Trophoblast cell (in vitro differentiated cells and primary cell): ENCODE measurements around the gene SATB2.
A peak's percentile ranks its signal among the peaks of the same experiment; 100 is the strongest.

Experiments used
- DNase-seq, 2 donors: peaks; one replicate each; pipeline ENCODE4 v3.0.0-alpha.2; 2016
- H2AFZ ChIP-seq: 2 replicates; pipeline ENCODE4 v1.6.1; 2013; ENCODE audit warnings: low read length, moderate library complexity, mild to moderate bottlenecking; ENCODE audit not compliant: insufficient read depth, poor library complexity
- H2AK5ac ChIP-seq: 2 replicates; pipeline ENCODE4 v1.6.1; 2013; ENCODE audit warnings: mild to moderate bottlenecking, low read length
- H2BK120ac ChIP-seq: 2 replicates; pipeline ENCODE4 v1.6.1; 2013; ENCODE audit warnings: low read length, mild to moderate bottlenecking, moderate library complexity; ENCODE audit not compliant: insufficient read depth, poor library complexity
- H2BK12ac ChIP-seq: 2 replicates; pipeline ENCODE4 v1.6.1; 2013; ENCODE audit warnings: mild to moderate bottlenecking, low read length, moderate library complexity
- H2BK5ac ChIP-seq: 2 replicates; pipeline ENCODE4 v1.6.1; 2013; ENCODE audit warnings: low read length, low read depth, moderate library complexity, mild to moderate bottlenecking; ENCODE audit not compliant: poor library complexity
- H3K14ac ChIP-seq: 2 replicates; pipeline ENCODE4 v1.6.1; 2013; ENCODE audit warnings: mild to moderate bottlenecking, low read length
- H3K18ac ChIP-seq: 2 replicates; pipeline ENCODE4 v1.6.1; 2013; ENCODE audit warnings: mild to moderate bottlenecking, low read length
- H3K23ac ChIP-seq: 2 replicates; pipeline ENCODE4 v1.6.1; 2013; ENCODE audit warnings: low read length
- H3K27ac ChIP-seq: 2 replicates; pipeline ENCODE4 v1.5.1; 2013; ENCODE audit warnings: low read depth, mild to moderate bottlenecking, inconsistent platforms, low read length, moderate library complexity
- H3K27me3 ChIP-seq: 2 replicates; pipeline ENCODE4 v1.6.1; 2013; ENCODE audit warnings: inconsistent platforms, mild to moderate bottlenecking, low read length, moderate library complexity; ENCODE audit not compliant: insufficient read depth
- H3K36me3 ChIP-seq, 2 experiments: 1 replicate in 1 of 2; 2 replicates in 1 of 2; pipeline ENCODE4 v1.6.1; 2013; ENCODE audit warnings: low read length in 2 of 2, mild to moderate bottlenecking in 2 of 2, moderate library complexity in 1 of 2; ENCODE audit not compliant: insufficient read depth in 2 of 2, control insufficient read depth in 1 of 2
- H3K4ac ChIP-seq: 2 replicates; pipeline ENCODE4 v1.6.1; 2013; ENCODE audit warnings: low read depth, mild to moderate bottlenecking, low read length, moderate library complexity
- H3K4me1 ChIP-seq, 2 experiments: 1 replicate in 1 of 2; 2 replicates in 1 of 2; pipeline ENCODE4 v1.6.1; 2013; ENCODE audit warnings: low read length in 2 of 2, mild to moderate bottlenecking in 2 of 2, moderate library complexity in 1 of 2; ENCODE audit not compliant: insufficient read depth in 2 of 2, control insufficient read depth in 1 of 2
- H3K4me2 ChIP-seq: 2 replicates; pipeline ENCODE4 v1.6.1; 2013; ENCODE audit warnings: inconsistent platforms, mild to moderate bottlenecking, low read length, moderate library complexity
- H3K4me3 ChIP-seq: 2 replicates; pipeline ENCODE4 v1.5.1; 2013; ENCODE audit warnings: mild to moderate bottlenecking, low read depth, low read length, inconsistent platforms
- H3K79me1 ChIP-seq: one replicate; pipeline ENCODE4 v1.6.1; 2013; ENCODE audit warnings: low read length
- H3K79me2 ChIP-seq: 2 replicates; pipeline ENCODE4 v1.6.1; 2013; ENCODE audit warnings: low read length, mild to moderate bottlenecking; ENCODE audit not compliant: control insufficient read depth, insufficient read depth, poor library complexity
- H3K9ac ChIP-seq: 2 replicates; pipeline ENCODE4 v1.6.1; 2013; ENCODE audit warnings: mild to moderate bottlenecking, low read length
- H3K9me3 ChIP-seq: 2 replicates; pipeline ENCODE4 v1.6.1; 2013; ENCODE audit warnings: low read depth, mild to moderate bottlenecking, control low read depth, inconsistent platforms, low read length; ENCODE audit not compliant: insufficient read depth
- H4K12ac ChIP-seq: 2 replicates; pipeline ENCODE4 v1.6.1; 2013; ENCODE audit warnings: low read depth, mild to moderate bottlenecking, low read length, moderate library complexity
- H4K8ac ChIP-seq: 2 replicates; pipeline ENCODE4 v1.6.1; 2013; ENCODE audit warnings: low read depth, mild to moderate bottlenecking, low read length, moderate library complexity
- H4K91ac ChIP-seq: one replicate; pipeline ENCODE4 v1.6.1; 2013; ENCODE audit warnings: low read depth, mild to moderate bottlenecking, low read length, moderate library complexity
- WGBS: extraction: QIAGEN DNeasy Blood & Tissue Kit; methylation state at CpG from one replicate; pipeline ENCODE4 v1.1.7; 2013; ENCODE audit warnings: missing lambda C conversion rate; ENCODE audit not compliant: insufficient read length, insufficient coverage; ENCODE audit errors: extremely low coverage; 5-methylcytosine and 5-hydroxymethylcytosine counted together

The SATB2 gene

DNA sequence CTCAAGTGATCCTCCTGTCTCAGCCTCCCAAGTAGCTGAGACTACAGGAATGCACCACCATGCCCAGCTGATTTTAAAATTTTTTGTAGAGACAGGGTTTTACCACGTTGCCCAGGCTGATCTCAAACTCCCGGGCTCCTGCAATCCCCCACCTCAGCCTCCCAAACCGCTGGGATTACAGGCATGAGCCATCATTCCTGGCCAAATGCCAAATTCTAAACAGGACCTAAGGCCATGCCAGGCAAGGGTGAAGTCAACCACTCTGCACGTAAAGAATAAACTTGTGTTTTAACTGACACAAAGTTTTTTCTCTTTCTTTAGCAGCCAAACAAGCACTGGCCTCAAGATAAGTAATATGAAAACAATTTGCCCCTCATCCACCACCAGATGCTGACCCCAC, 37.4 kb upstream of the SATB2 start:
- no peaks in the 10 kb centered on the region for H3K36me3 ChIP-seq
- H3K23ac ChIP-seq = no peak overlapping the region
- no peak overlapping the region for H2AFZ ChIP-seq
- H3K27ac ChIP-seq = no peak overlapping the region
- H3K27me3 ChIP-seq = no peaks in the 10 kb centered on the region
- H4K12ac ChIP-seq = no peak overlapping the region
- no peak overlapping the region for H2AK5ac ChIP-seq
- H3K4ac ChIP-seq = no peak overlapping the region
- no peak overlapping the region for H3K9ac ChIP-seq
- H3K79me1 ChIP-seq = no peaks in the 10 kb centered on the region
- H3K79me2 ChIP-seq = no peaks in the 10 kb centered on the region
- H2BK120ac ChIP-seq = no peak overlapping the region
- H3K14ac ChIP-seq = no peak overlapping the region
- no peak overlapping the region for H2BK5ac ChIP-seq
- H4K8ac ChIP-seq = no peak overlapping the region
- no peak overlapping the region for H2BK12ac ChIP-seq
- no peak for DNase-seq
- H3K9me3 ChIP-seq = no peaks in the 10 kb centered on the region
- no peak overlapping the region for H3K18ac ChIP-seq
- no peak overlapping the region for H4K91ac ChIP-seq
- H3K4me3 ChIP-seq = no peak overlapping the region
- no peak overlapping the region for H3K4me2 ChIP-seq
- WGBS = no CpG with 5 or more reads among the region's 4 CpGs
- no peaks in the 10 kb centered on the region for H3K4me1 ChIP-seq

DNA sequence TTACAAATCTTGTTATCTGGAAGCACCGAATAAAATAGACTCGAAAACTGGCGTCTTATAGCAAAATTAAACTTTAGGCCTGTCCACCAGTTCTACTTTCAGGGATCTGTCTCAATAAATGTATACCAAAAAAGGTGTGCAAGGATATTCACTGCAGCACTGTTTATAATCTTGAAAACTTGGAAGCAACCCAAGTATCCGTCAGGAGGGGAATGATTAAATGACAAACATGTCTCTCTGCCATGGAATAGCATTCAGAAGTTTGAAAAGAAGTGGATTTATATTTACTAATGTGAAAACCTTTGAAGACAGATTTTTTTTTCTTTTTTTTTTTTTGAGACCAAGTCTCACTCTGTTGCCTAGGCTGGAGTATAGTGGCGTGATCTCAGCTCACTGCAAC, 32.3 kb upstream of the SATB2 start:
- Histone ChIP-seq H3K23ac (no peak overlapping the region), H3K27ac (no peak overlapping the region), H4K91ac (no peak overlapping the region), H4K8ac (no peak overlapping the region), H3K4ac (no peak overlapping the region), H3K4me3 (no peak overlapping the region), H2AK5ac (no peak overlapping the region), H3K79me2 (no peaks in the 10 kb centered on the region), H3K18ac (no peak overlapping the region), H3K36me3 (no peaks in the 10 kb centered on the region), H3K4me1 (peaks cover 0 to 2% of the 10 kb centered on the region in 2 experiments), H2BK5ac (no peak overlapping the region), H3K27me3 (no peaks in the 10 kb centered on the region), H3K14ac (no peak overlapping the region), H2BK120ac (no peak overlapping the region), H4K12ac (no peak overlapping the region), H2AFZ (no peak overlapping the region), H3K79me1 (no peaks in the 10 kb centered on the region), H2BK12ac (no peak overlapping the region), H3K9me3 (no peaks in the 10 kb centered on the region), H3K4me2 (no peak overlapping the region), H3K9ac (no peak overlapping the region)
- WGBS = no CpG with 5 or more reads among the region's 5 CpGs
- DNase-seq = no peak

- Histone ChIP-seq H2AK5ac (no peak overlapping the region), H2BK120ac (no peak overlapping the region), H3K79me2 (no peaks in the 10 kb centered on the region), H4K12ac (no peak overlapping the region), H3K18ac (no peak overlapping the region), H3K27me3 (no peaks in the 10 kb centered on the region), H4K8ac (no peak overlapping the region), H2BK12ac (no peak overlapping the region), H2BK5ac (no peak overlapping the region), H3K4me3 (no peak overlapping the region), H3K9ac (no peak overlapping the region), H3K4ac (no peak overlapping the region), H3K23ac (no peak overlapping the region), H2AFZ (no peak overlapping the region), H3K36me3 (no peaks in the 10 kb centered on the region), H3K4me2 (no peak overlapping the region), H3K27ac (no peak overlapping the region), H3K79me1 (no peaks in the 10 kb centered on the region), H4K91ac (no peak overlapping the region), H3K4me1 (peaks cover 0 to 2% of the 10 kb centered on the region in 2 experiments), H3K9me3 (no peaks in the 10 kb centered on the region), H3K14ac (no peak overlapping the region)
- DNase-seq = peak; percentile 14 to 73
- WGBS = no CpG with 5 or more reads among the region's 6 CpGs
These were observed 31.1 kb upstream of the SATB2 start for GRCh38 chr2:199488772-199489400.

DNA sequence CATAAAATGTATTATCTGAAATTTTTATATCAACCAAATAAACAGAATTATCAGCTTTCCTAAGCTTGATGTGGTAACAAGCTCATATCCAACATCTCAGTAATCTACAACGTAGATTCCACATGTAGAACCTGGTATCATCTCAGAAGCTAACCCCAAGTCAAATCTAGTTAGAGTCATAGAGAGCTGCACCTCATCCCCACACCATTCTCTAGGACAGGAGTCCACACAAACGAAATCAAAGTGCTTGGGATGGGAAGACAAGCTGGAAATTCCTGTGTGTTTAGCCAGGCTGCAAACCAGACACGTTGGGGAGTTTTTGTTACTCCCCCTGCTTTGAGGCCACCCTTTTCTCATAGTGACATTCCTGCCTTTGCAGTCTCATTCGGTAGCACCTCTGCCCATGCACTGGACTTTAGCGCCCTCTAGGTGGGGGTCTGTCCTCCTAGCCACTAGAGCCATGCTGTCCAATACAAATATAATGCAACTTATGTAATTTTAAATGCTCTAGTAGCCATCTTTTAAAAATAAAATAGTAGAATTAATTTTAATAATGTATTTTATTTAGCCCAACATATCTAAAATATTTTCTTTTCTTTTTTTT, 28.1 kb upstream of the SATB2 start:
- Histone ChIP-seq H3K4me2 (no peak overlapping the region), H3K79me2 (no peaks in the 10 kb centered on the region), H4K12ac (no peak overlapping the region), H3K27me3 (no peaks in the 10 kb centered on the region), H3K4me3 (no peak overlapping the region), H3K4me1 (peaks cover 0 to 2% of the 10 kb centered on the region in 2 experiments), H4K8ac (no peak overlapping the region), H3K23ac (no peak overlapping the region), H3K27ac (no peak overlapping the region), H3K9me3 (no peaks in the 10 kb centered on the region), H2BK5ac (no peak overlapping the region), H3K4ac (no peak overlapping the region), H3K36me3 (no peaks in the 10 kb centered on the region), H4K91ac (no peak overlapping the region), H2AFZ (no peak overlapping the region), H3K18ac (no peak overlapping the region), H3K9ac (no peak overlapping the region), H3K14ac (no peak overlapping the region), H2BK120ac (no peak overlapping the region), H2AK5ac (no peak overlapping the region), H3K79me1 (no peaks in the 10 kb centered on the region), H2BK12ac (no peak overlapping the region)
- DNase-seq = peak; percentile 40 to 68
- no CpG with 5 or more reads among the region's 5 CpGs for WGBS
